Stimulated activated CD4-positive, alpha-beta T cell treated with anti-CD3 and anti-CD28 coated beads, Interleukin-2, amount 100 ng/mL, for 4 hours (primary cell): Measurements from ENCODE around the gene EVC.

ENCODE experiments used
- DNase-seq: peaks from one replicate; pipeline ENCODE4 v3.0.0-alpha.2; 2020; ENCODE audit warnings: low read depth

Gene EVC

DNA sequence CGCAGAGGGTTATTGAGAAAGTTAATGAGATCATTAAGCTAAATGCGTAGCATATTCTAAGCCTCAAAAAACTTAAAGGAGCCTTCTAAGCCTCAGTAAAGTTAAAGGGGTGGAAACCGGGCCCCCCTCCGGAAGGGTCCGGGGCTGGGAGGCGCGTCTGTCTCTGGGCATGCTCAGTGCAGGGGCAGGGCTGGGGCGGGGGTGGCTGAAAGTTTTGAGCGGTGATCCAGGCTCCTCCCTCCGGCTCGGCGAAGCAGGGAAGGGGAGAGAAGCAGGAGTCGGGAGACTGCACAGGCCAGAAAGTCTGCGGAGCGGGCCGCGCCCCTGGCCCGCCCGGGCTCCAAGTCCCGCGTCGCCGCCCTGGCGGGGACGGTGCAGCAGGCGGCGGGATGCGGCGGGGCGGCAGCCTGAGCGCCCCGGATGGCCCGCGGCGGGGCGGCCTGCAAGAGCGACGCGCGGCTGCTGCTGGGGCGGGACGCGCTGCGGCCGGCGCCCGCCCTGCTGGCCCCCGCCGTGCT, at the start of gene EVC:
EVC (plus strand) TSS at position 241 of the 518 bp plus-strand sequence; CDS start at position 421, 180 bp downstream.
- DNase-seq = no peak

DNA sequence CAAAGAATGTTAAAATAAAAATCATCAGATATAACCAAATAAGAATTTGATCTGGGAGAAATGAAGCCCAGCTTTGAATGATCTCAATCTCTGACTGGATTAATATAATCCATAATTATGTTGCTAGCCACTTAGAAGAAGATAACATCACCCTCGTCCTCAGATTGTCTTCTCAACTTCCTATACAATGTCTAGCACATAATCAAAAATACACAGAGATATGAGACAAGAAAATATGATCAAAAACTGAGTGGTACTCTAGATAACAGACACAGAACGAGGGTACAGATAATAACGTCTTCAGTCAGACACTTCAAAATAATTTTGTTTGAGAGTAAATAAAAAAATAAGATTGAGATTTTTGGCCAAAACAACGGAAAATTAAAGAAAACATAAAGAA, 49.8 kb upstream of the EVC start:
- DNase-seq = no peak

DNA sequence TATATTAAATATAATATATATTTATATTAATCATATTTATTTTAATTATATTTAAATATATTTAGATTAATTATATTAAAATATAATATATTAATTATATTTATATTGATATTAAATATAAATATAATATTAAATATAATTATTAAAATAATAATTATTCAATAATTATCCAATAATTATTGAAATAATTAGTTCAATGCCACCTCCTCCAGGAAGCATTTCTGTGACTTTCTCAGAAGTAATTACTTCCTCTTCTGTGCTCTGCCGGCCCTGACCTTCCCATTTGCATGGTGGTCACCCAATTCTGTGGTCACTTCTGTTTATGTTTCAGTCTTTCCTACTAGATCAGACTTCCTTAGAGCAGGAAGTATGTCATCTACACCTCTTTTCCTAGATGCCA, 48.4 kb upstream of the EVC start:
- DNase-seq = no peak

DNA sequence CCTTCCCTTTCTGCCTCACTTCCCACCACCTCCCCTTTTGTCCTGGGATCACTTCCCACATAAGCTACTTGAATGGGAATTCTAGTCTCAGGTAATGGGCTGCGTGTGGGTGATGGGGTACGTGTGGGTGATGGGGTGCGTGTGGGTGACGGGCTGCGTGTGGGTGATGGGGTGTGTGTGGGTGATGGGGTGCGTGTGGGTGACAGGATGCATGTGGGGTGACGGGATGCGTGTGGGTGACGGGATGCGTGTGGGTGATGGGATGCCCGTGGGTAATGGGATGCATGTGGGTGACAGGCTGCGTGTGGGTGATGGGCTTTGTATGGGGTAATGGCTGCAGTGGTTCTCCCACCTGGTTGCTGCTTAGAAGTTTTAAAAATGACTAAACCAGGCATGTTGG, 46.2 kb upstream of the EVC start:
- no peak for DNase-seq

DNA sequence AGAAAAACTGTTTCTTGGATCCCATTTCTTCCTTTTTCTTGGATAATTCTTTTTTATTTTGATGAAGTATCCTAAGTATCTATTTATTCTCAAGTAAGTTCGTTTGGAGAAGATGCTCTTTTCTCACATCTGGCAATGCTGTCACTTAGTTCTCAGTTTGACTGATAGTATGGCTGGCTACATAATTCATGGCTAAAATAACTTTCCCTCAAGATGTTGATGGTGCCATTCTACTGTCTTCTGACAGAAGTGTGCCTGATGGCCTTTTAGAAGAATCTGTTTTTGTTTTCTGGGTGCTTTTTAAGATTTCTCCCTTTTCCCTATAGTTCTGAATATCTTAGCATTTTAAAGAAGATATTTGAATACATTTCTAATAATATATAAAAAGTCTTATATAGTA, 44.3 kb upstream of the EVC start:
- DNase-seq = no peak

DNA sequence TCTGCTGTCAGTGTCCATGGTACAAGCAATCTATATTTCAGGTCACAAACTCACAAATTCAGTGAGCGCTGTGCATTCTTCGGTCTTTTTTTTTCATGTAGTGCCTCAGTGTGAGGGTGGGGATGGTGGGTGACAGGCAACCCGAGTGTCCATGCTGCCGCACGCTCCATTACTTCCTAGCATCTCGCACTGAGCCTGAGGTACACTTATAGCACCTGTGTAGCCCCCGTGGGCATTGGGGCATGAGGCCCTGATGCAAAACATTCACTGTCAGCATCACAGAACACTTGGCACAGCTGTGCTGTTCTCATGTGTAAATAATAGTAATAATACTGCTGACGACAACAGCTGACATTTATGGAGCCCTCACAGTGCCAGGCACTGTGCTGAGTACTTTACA, 34.2 kb upstream of the EVC start:
- DNase-seq = no peak

DNA sequence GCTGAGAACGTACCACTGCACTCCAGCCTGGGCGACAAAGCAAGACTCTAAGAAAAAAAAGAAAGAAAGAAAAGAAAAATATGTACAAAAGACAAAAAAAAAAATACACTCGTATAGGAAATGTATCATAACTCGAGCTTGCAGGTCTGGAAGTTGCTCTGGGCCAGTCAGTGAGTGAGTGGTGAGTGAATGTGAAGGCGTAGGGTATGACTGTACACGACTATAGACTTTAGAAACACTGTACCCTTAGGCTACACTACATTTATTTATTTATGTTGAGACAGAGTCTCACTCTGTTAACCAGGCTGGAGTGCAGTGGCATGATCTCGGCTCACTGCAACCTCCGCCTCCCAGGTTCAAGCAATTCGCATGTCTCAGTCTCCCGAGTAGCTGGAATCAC, 32.0 kb upstream of the EVC start:
- DNase-seq = no peak

DNA sequence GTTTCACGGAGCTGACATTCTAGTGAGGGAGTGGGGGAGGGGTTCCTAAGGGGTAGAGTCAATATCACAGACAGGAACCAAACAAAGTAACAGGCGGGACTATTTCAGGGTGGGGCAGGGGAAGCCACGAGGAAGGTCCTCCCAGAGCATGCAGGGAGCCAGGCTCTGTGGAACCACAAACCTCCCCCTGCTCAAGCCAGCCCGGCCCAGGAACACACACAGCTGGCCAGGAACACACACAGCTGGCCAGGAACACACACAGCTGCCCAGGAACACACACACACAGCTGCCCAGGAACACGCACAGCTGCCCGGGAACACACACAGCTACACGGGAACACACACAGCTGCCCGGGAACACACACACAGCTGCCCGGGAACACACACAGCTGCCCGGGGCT, 27.4 kb upstream of the EVC start:
- DNase-seq = no peak

DNA sequence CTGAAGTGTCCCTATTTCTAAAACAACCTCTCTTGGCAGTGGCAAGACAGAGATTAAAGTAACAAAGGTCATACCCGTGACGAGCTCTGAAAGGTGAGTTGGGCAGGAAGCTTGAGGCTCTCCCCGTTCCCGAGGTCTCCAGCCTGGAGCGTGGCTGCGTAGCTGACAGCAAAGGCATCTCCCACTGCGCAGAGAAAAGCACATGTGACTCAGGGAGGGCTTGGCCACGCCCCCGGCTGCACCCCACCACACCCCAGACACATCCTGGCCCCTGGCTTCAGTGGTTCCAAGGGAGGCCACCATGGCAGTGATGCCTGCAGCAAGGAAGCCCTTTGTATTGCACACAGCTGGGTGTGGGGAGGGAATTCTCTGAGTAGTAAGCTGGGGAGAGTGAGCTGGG, 25.7 kb upstream of the EVC start:
- no peak for DNase-seq

DNA sequence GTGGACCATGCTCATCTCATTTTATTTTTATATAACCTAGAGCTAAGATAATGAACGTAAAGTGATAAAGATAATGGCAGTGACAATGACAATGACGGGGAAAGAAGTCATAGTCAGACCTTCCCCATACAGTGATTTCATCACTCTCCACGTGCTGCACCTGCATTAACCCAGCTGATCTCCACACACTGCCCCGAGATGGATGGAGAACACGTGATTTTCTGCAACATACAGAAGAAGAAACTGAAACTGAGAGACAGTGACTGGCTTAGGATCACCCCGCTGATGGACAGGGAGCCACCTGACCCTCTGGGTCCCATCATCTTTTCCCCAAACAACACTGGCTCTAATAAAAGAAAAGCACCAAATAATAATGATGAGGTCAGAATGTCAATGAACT, 24.7 kb upstream of the EVC start:
- no peak for DNase-seq

DNA sequence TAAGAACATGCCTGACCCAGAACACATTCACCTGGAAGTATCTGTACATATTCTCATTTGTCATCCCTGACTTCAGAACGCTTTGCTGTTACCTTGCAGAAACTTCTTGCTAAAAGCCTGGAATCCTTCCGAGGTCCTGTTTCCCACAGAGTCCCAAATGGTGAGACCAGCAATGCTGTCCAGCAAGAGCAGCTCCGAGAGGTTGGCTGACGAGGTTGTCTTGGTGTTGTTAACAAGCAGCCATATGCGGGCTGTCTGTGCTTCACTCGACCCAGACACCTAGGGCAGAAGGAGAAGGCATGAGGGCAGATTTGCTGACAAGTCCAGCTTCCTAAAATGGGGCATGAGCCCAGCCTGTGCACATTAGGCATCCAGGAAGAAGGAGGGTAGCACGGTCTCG, 21.9 kb upstream of the EVC start:
- no peak for DNase-seq

DNA sequence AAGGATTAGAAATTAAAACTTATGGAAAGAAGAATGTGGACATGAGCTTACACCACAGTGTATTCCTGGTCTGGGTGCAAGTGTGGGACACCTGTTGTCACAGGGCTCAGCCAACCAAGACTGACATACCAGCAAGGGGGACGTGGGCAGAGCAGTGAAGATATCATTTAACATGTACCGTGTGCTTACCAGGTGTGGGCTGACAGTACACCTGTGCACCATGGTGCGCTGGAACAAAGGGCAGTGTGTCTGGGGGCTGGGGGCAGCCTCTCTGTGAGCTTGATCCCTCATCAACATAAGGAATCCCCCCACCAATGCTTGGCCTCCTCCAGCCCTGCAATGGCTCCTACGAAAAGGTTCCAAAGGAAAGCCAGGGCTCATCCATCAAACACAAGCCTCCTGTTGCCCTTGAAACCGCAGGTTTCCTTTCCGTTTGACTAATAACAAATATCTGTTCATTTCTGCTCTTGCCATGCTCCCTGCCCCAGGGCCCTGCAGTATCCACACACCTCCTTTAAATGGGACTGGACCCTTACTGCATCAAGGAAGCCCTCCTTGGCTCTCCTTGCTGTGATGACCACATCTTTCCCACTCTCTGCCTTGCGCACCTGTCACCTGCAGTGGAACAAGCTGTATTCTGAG, 19.4 kb upstream of the EVC start:
- DNase-seq = no peak

DNA sequence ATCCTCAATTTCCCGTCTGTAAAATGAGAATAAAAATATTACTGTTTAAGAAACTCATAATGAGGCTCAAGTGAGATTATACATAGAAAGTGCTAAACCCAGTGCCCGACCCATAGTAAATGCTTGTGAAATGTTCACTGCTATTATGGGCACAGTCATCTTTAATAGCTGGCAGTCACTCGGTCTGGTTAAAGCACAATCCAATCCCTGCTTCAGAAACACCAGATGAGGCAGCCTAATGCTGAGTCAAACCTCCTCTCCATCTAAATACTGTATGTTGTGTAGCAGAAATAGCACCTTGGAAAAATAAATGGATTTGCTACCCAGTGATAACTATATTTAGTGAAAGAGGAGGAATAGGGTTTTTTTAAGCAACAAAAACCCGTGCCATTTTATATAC, 17.1 kb upstream of the EVC start:
- DNase-seq = no peak

DNA sequence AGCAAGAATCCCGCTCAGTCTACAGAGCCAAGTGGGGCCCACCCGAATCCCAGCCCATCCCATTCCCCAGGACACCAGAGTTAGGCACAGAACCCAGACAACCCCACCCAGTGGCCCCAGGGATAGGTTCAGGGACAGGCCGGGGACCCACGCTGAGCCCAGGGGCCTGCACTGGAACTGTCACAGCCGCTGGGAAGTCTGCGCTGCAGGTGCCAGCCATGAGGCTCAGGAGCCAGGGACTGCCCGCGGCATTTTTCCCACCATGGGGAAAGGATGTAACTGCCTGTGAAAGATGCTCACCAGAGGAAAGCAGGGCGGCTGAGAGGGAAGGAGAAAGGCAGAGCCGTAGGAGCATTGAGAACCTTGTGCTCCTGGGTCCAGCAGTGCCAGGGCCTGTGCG, 14.7 kb upstream of the EVC start:
- DNase-seq = no peak

DNA sequence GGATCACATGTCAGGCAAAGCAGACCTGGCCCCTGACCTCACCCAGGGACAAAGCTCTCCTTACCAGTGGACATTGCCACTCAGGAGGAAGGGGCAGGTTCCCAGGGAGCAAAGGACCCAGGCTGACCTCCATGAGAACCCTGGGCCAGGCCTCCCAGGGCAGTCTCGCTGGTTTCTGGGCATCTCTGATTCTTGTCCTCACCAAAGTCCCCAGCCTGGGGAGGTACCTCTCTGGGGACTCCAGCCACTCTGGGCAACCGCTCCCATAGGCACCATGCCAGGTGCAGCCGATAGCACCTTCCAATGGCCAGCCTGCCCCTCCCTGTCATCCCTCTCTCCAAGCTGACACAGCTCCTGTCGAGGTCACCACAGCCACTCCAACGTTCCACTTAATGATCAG, 10.5 kb upstream of the EVC start:
- DNase-seq = no peak

DNA sequence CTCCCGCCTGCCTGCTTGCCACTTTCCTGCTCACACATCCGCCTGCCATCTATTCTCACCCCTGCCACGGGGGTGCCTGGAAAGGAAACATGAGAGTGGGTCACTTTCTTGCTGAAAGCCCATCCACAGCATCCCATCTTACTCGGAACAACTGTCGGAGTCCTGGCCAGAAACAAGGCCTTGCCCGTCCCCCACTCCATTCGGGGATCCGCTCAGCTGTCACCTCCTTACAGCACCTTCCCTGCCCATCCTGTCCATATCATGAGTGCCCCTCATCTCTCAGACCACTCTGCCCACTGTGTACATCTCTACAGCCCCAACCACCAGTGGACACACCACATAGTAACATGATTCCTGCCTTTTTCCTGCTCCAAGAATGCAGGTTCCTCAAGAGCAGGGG, 9.0 kb upstream of the EVC start:
- no peak for DNase-seq

DNA sequence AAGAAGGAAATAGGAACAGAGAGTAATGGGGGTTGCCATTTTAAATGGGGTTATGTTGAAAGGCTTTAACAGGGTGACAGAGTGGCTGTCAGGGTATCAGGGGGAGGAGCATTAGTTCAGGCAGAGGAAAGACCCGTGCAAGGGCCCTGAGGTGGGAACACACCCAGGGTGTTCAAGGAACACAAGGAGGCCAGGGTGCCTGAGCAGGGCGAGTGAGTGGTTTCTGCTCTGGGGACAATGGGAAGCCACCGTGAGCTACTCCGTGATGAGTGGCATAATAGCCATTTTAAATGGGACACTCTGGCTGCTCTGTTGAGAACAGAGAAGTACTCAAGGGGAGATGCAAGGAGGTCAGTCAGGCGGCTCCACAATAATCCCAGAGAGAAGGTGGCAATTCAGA, 7.2 kb upstream of the EVC start:
- no peak for DNase-seq

DNA sequence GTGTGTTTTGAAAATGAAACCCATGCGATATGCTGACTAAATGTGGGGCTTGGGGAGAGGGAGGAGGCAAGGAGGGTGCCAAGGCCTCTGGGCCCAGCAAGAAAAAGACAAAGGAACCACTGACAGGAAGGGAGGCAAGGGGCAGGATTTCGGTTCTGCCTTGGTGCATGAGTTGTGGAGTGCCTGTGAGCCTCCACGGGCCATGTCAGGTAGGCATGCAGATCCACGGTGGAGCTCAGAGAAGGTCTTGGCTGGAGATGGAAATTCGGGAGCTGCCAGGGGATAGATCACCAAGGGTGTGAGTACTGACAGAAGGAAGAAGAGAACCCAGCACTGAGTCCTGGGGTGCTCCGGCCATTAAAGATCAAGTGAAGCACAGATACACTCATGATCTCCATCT, 6.7 kb upstream of the EVC start:
- DNase-seq = no peak

DNA sequence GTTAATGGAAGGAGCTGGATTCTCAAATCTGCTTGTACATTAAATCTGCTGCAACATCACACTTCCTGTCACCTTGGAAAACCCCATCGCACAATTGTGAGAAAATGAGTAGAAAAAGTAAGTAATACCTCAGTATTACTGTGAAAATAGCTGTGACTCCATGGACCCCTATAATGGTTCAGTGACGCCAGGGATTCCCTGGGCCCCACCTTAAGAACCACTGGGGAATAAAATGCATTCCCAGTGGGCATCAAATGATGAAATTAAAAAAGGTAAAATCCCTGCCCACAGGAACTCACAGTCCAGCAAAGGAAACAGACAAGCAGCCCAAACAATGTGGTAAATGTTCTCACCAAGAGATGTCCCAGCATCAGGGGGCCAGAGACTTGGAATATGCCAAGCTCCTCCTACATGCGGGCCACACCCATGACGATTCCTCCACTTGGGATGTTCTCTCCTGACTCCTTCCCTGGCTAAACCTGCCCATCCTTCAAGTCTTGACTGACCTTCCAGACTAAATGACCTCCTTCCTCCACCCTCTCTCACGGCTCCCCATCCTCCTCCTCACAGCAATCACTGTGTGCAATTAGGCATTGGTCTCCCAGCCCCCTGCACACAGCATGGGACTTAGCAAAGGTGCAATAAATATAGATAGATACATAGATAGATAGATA, 5.2 kb upstream of the EVC start:
- DNase-seq = no peak

DNA sequence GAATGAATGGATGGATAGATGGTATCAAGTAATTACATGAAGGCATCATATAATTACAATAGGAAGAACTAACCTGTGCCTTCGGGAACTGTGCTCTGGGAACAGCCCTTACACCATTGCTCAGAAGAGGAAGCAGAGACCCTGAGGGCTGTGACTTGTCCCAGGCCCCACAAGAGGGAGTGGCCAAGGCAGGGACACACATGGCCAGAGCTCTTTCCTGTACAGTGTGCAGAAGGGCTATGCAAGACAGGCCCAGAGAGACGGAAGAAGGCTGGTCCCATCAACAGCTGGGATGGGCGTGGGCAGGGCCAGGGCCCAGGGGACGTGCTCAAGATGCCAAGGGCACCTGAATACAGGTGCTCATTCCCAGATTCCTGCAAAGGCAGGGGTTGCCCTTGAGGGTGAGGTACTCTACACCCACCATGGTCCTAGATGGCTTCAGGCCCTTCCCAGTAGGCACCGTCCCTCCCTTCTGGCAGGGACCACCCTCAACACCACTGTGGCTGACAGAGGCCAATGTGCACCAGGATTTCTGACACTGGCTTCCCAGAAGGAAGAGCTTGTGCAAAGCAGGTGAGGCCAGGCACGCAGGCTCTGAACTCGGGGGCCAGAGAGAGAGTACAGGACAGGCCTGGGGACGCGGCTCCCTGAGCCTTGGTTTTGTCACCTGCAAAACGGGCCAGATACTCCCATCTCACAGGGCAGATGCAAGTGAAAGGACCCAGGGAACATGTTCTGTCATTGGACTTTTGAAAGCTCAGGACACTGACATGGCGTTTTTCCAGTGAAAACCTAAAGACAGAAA, 4.3 kb upstream of the EVC start:
- no peak for DNase-seq

DNA sequence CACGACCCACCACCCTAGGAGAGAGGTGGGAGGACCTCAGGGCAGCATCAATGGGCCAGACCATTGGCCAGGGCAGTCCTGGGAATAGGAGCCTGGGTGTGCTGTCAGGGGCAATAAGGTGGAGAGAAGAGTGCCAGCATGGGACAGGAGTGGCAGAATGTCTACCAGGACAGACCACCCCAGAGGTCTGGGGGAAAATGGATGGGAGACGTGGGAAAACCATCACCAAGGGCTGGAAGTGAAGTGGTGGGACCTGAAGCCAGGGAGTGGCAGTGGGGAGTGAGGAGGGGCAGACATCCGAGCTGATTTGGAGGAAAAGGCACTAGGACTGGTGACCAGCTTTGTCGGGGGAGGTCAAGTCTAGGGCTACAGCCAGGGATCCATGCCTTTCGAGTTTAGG, 3.6 kb upstream of the EVC start:
- no peak for DNase-seq

DNA sequence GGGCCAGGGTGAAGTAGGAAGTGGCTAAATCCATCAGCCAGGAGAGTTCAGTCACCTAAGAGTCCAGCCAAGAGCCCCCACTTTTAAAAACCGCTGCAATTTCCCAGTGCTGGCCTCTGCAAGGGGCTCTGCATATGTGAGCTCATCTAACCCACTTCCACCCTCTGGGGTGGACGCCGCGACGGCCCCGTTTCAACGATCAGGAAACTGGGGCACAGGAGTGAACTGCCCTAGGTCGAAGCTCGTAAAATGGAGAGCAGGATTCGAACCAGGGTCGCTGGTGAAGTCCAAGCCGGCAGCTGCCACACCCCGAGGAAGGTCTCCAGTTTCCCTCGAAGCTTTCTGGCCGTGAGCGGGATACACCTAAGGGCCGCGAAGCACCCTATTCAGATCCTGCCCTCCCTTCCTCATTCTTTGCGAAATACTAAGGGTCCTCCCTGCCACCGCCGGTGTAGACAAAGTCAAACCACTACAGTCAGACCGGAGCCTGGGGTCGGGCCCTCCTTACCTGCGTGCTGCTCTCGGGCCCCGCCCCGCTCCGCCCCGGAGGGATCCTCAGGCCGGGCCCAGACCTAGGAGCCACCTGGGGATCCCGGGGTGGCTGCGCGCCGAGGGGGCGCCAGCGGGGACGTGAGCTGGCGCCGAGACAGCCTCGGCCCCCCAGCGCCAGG, 3.1 kb upstream of the EVC start:
- DNase-seq = no peak
